H1 (cell line): ENCODE results near the gene FLOT1. TPM values are rescaled to one million over a fixed set of nuclear protein-coding genes. Genes with fewer than 3 reads are reported as not detected.

Experiments
- CTCF ChIA-PET: fragments of 300-600 bp; sonication (Branson Sonifier 250); formaldehyde crosslinking; loops from one replicate; lab custom pipeline; 2021; ENCODE audit not compliant: partially characterized antibody; lab: Charles Lee
- POLR2A ChIA-PET: fragments of 300-600 bp; sonication (Branson Sonifier 250); formaldehyde crosslinking; loops from one replicate; lab custom pipeline; 2021; ENCODE audit warnings: inconsistent platforms; ENCODE audit not compliant: partially characterized antibody; lab: Charles Lee
- DNase-seq, 2 experiments: peaks; one replicate each; pipeline versions ENCODE4 v3.0.0 to v3.0.0-alpha.2; 2010 to 2022; ENCODE audit warnings: low spot score in 2 of 2, low read depth in 1 of 2, mixed read lengths in 1 of 2
- FAIRE-seq: peaks from 2 replicates; lab custom pipeline; 2011; peaks lifted over from hg19 to GRCh38; lab: Jason Lieb, UNC
- H2AFZ ChIP-seq: 2 replicates; pipeline ENCODE4 v1.8.1; 2012; ENCODE audit warnings: low read length, inconsistent platforms
- H2AK5ac ChIP-seq: 2 replicates; pipeline ENCODE4 v1.6.1; 2013; ENCODE audit warnings: low read depth, low read length
- H2BK120ac ChIP-seq: replicated peaks from 2 replicates; pipeline ENCODE3; 2013; ENCODE audit warnings: low read depth, low read length, inconsistent platforms
- H2BK12ac ChIP-seq: 2 replicates; pipeline ENCODE4 v1.6.1; 2013; ENCODE audit warnings: low read depth, low read length
- H2BK15ac ChIP-seq: 2 replicates; pipeline ENCODE4 v1.6.1; 2013; ENCODE audit warnings: low read length
- H2BK20ac ChIP-seq: 2 replicates; pipeline ENCODE4 v1.6.1; 2013; ENCODE audit warnings: low read length
- H2BK5ac ChIP-seq: 2 replicates; pipeline ENCODE4 v1.6.1; 2013; ENCODE audit warnings: low read depth, low read length
- H3K14ac ChIP-seq: 2 replicates; pipeline ENCODE4 v1.6.1; 2013; ENCODE audit warnings: inconsistent platforms; ENCODE audit not compliant: insufficient read length
- H3K18ac ChIP-seq: 2 replicates; pipeline ENCODE4 v1.6.1; 2013; ENCODE audit warnings: low read length; ENCODE audit errors: extremely low read depth
- H3K23ac ChIP-seq: 2 replicates; pipeline ENCODE4 v1.6.1; 2013; ENCODE audit warnings: inconsistent platforms; ENCODE audit not compliant: insufficient read length
- H3K23me2 ChIP-seq: 2 replicates; pipeline ENCODE4 v1.6.1; 2013; ENCODE audit warnings: low read depth, low read length
- H3K27ac ChIP-seq: 2 replicates; pipeline ENCODE4 v1.6.1; 2011; ENCODE audit warnings: low read depth, low read length, inconsistent platforms
- H3K27me3 ChIP-seq, 4 experiments: replicated peaks in 1 of 4; 1 replicate in 1 of 4; 2 replicates in 3 of 4; pipeline versions ENCODE4 v1.6.1 to v1.8.1; 2011 to 2013; ENCODE audit warnings: low read length in 3 of 4, mild to moderate bottlenecking in 3 of 4, inconsistent platforms in 2 of 4, mixed read lengths in 2 of 4, moderate library complexity in 1 of 4; ENCODE audit not compliant: control insufficient read depth in 3 of 4, insufficient read depth in 3 of 4; ENCODE audit errors: extremely low read depth in 1 of 4
- H3K36me3 ChIP-seq, 4 experiments: 2 replicates each; pipeline versions ENCODE4 v1.6.1 to v1.8.1; 2011 to 2013; ENCODE audit warnings: mild to moderate bottlenecking in 4 of 4, low read length in 3 of 4, moderate library complexity in 2 of 4, control low read depth in 1 of 4, inconsistent platforms in 1 of 4; ENCODE audit not compliant: insufficient read depth in 4 of 4, control insufficient read depth in 2 of 4
- H3K4ac ChIP-seq: replicated peaks from 2 replicates; pipeline ENCODE3; 2013; ENCODE audit warnings: low read length, low read depth, mixed read lengths, inconsistent platforms; ENCODE audit not compliant: insufficient read length
- H3K4me1 ChIP-seq, 4 experiments: replicated peaks in 1 of 4; 1 replicate in 1 of 4; 2 replicates in 3 of 4; pipeline versions ENCODE4 v1.6.1 to v1.8.1; 2011 to 2013; ENCODE audit warnings: low read length in 3 of 4, inconsistent platforms in 2 of 4, mixed read lengths in 1 of 4; ENCODE audit not compliant: insufficient read depth in 4 of 4, control insufficient read depth in 3 of 4
- H3K4me2 ChIP-seq, 2 experiments: 2 replicates each; pipeline versions ENCODE4 v1.6.1 to v1.8.1; 2011 to 2013; ENCODE audit warnings: low read depth in 2 of 2, low read length in 2 of 2, control low read depth in 1 of 2, inconsistent platforms in 1 of 2, mild to moderate bottlenecking in 1 of 2; ENCODE audit not compliant: insufficient read depth in 1 of 2
- H3K4me3 ChIP-seq, 4 experiments: fragments of 200-600, 300-600 bp in 1 of 4; sonication (generic), shearing (Covaris generic), sonication (Bioruptor Twin) in 1 of 4; 2 replicates each; pipeline versions ENCODE4 v1.5.1 to v1.8.1; 2011 to 2016; ENCODE audit warnings: low read length in 4 of 4, low read depth in 3 of 4, control low read depth in 2 of 4, inconsistent platforms in 2 of 4, mild to moderate bottlenecking in 2 of 4, mixed read lengths in 1 of 4, moderate library complexity in 1 of 4; ENCODE audit not compliant: insufficient read depth in 2 of 4; ENCODE audit errors: extremely low read depth in 1 of 4
- H3K56ac ChIP-seq: replicated peaks from 2 replicates; pipeline ENCODE3; 2013; ENCODE audit warnings: low read depth, mild to moderate bottlenecking, mixed read lengths, low read length, inconsistent platforms; ENCODE audit not compliant: insufficient read length
- H3K79me1 ChIP-seq: 2 replicates; pipeline ENCODE4 v1.6.1; 2013; ENCODE audit warnings: low read depth, low read length, control low read depth
- H3K79me2 ChIP-seq, 2 experiments: 2 replicates each; pipeline versions ENCODE4 v1.6.1 to v1.8.1; 2012 to 2013; ENCODE audit warnings: low read length in 2 of 2, mild to moderate bottlenecking in 2 of 2, inconsistent platforms in 1 of 2; ENCODE audit not compliant: insufficient read depth in 2 of 2, control insufficient read depth in 1 of 2
- H3K9ac ChIP-seq, 4 experiments: replicated peaks in 1 of 4; 1 replicate in 1 of 4; 2 replicates in 3 of 4; pipeline versions ENCODE4 v1.6.1 to v1.8.1; 2011 to 2013; ENCODE audit warnings: low read depth in 3 of 4, low read length in 3 of 4, control low read depth in 2 of 4, mild to moderate bottlenecking in 2 of 4, moderate library complexity in 2 of 4, inconsistent platforms in 1 of 4; ENCODE audit errors: extremely low read depth in 1 of 4
- H3K9me3 ChIP-seq, 2 experiments: 2 replicates each; pipeline versions ENCODE4 v1.6.1 to v1.8.1; 2012 to 2013; ENCODE audit warnings: mild to moderate bottlenecking in 2 of 2, moderate library complexity in 2 of 2, control low read depth in 1 of 2, inconsistent platforms in 1 of 2, low read depth in 1 of 2, low read length in 1 of 2, mixed read lengths in 1 of 2; ENCODE audit not compliant: insufficient read depth in 2 of 2
- H4K20me1 ChIP-seq, 2 experiments: replicated peaks in 1 of 2; 2 replicates each; pipeline versions ENCODE3 to v1.8.1; 2011 to 2013; ENCODE audit warnings: inconsistent platforms in 2 of 2, low read length in 2 of 2, mild to moderate bottlenecking in 1 of 2; ENCODE audit not compliant: insufficient read depth in 2 of 2, control insufficient read depth in 1 of 2
- H4K5ac ChIP-seq: 2 replicates; pipeline ENCODE4 v1.6.1; 2013; ENCODE audit warnings: low read length, low read depth, mixed read lengths, inconsistent platforms; ENCODE audit not compliant: insufficient read length
- H4K8ac ChIP-seq: 2 replicates; pipeline ENCODE4 v1.8.0; 2013; ENCODE audit warnings: mild to moderate bottlenecking, moderate library complexity, low read length, inconsistent platforms; ENCODE audit not compliant: insufficient read depth; ENCODE audit errors: extremely low read depth
- H4K91ac ChIP-seq: replicated peaks from 2 replicates; pipeline ENCODE3; 2013; ENCODE audit warnings: low read length, mixed read lengths, inconsistent platforms; ENCODE audit not compliant: insufficient read length
- BRCA1 ChIP-seq: IDR thresholded peaks from 2 replicates; pipeline ENCODE4 v1.6.1; 2012; ENCODE audit warnings: low read depth, low read length, improper control_type of control experiment
- JUND ChIP-seq: IDR thresholded peaks from 2 replicates; pipeline ENCODE4 v1.6.1; 2011; ENCODE audit warnings: mild to moderate bottlenecking, improper control_type of control experiment, low read length
- RXRA ChIP-seq: IDR thresholded peaks from 2 replicates; pipeline ENCODE4 v1.6.1; 2011; ENCODE audit warnings: low read depth, mild to moderate bottlenecking, low read length, moderate library complexity; ENCODE audit not compliant: insufficient read depth
- WGBS, 2 experiments: shearing (Covaris generic) in 1 of 2; methylation state at CpG; one replicate each; pipeline versions ENCODE4 v1.1.6 to v1.1.7; 2013 to 2015; ENCODE audit warnings: low lambda C conversion rate in 2 of 2, mixed read lengths in 2 of 2, inconsistent platforms in 1 of 2, low coverage in 1 of 2, missing lambda C conversion rate in 1 of 2; ENCODE audit not compliant: insufficient replicate concordance in 2 of 2, insufficient coverage in 1 of 2, insufficient read length in 1 of 2; ENCODE audit errors: extremely low coverage in 1 of 2, missing lambda C conversion rate in 1 of 2; 5-methylcytosine and 5-hydroxymethylcytosine counted together
- polyA plus RNA-seq, 7 experiments: library from polyadenylated mRNA; depleted of rRNA in 3 of 7; stranded (reverse) in 5 of 7; unstranded in 2 of 7; fragments of >200 nt in 5 of 7; fragments of 200-250 nt in 2 of 7; gene quantifications; 1 replicate in 5 of 7; 2 replicates in 1 of 7; 4 replicates in 1 of 7; pipeline versions ENCODE4 v1.2.1 to v1.2.3, GENCODE V29; 2011 to 2013; ENCODE audit warnings: missing spikeins in 2 of 7, mixed read lengths in 2 of 7
- total RNA-seq: library from RNA; stranded (reverse); fragmentation: NEBNext Ultra II Directional; extraction: Animal tissue kit (Norgen Biotek cat#: 25700); gene quantifications from 2 replicates; pipeline ENCODE4 v1.2.1, GENCODE V29; 2021

FLOT1 gene
- total and polyA plus RNA-seq, 2 of the 8 experiments (the other 6 are each of a cell fraction or from before 2014, with no cell fraction given), result 87.5 to 88.1 TPM

- WGBS, 2 experiments, result 97% methylated on average over 5 of the region's 7 CpGs; no CpG with 5 or more reads in 1 of the 2 experiments
- H3K27me3 ChIP-seq, result no peaks in the 10 kb centered on the region
- CTCF ChIA-PET, result interaction anchor here (0.6 to 11.8 kb wide), 9 partner anchors 9 to 183 kb away, joined by 3 to 147 read pairs (median 4); partner anchors contain the start of gene DHX16
- H3K56ac ChIP-seq, result no peak overlapping the region
- no peak overlapping the region for H3K4me3 ChIP-seq
- DNase-seq, result no peak
- 0 out of 7 replicates have a peak, but pooled peaks cover 0 to 2% (median 0%) of the 10 kb centered on the region in 4 experiments for H3K4me1 ChIP-seq
- no peak overlapping the region for H2BK20ac ChIP-seq
- no peaks in the 10 kb centered on the region for H3K9me3 ChIP-seq
- no peak overlapping the region for H2BK5ac ChIP-seq
- H3K79me1 ChIP-seq, result no peaks in the 10 kb centered on the region
- H3K23me2 ChIP-seq, result no peaks in the 10 kb centered on the region
- POLR2A ChIA-PET, result interaction anchor here (0.6 to 35.9 kb wide), 9 partner anchors 4 to 237 kb away, joined by 3 to 732 read pairs (median 115); partner anchors contain the start of genes DHX16, FLOT1, IER3 and MDC1
- H4K8ac ChIP-seq, result no peak overlapping the region
- no peak overlapping the region for H3K4ac ChIP-seq
- H3K9ac ChIP-seq, result no peak overlapping the region; a peak in 1 of 7 replicates
- H2AK5ac ChIP-seq, result no peak overlapping the region
- FAIRE-seq, result no peak
- H3K79me2 ChIP-seq, result peaks cover 0 to 10% of the 10 kb centered on the region in 2 experiments; a peak in 2 of 4 replicates
- no peak overlapping the region for H4K91ac ChIP-seq
- H3K27ac ChIP-seq, result no peak overlapping the region
- H2BK12ac ChIP-seq, result no peak overlapping the region
- H2BK15ac ChIP-seq, result no peak overlapping the region
- H4K5ac ChIP-seq, result no peak overlapping the region
- peaks cover 12% of the 10 kb centered on the region in 2 experiments for H4K20me1 ChIP-seq
- no peak overlapping the region for H2AFZ ChIP-seq
- H3K4me2 ChIP-seq, result no peak overlapping the region
- no peak overlapping the region for H3K18ac ChIP-seq
- H3K23ac ChIP-seq, result no peak overlapping the region
- no peak overlapping the region for H2BK120ac ChIP-seq
- peaks cover 24 to 46% (median 33%) of the 10 kb centered on the region in 4 experiments for H3K36me3 ChIP-seq
- H3K14ac ChIP-seq, result no peak overlapping the region
- no peak for TF ChIP-seq RXRA
- TF ChIP-seq JUND, result no peak
- TF ChIP-seq BRCA1, result no peak
Measured at GRCh38 chr6:30727920-30728553, 14.4 kb downstream of the FLOT1 start.
